Activated CD8-positive, alpha-beta T cell treated with anti-CD3 and anti-CD28 coated beads for 36 hours (primary cell): ENCODE results near the gene ASIC4. TPM values are rescaled to one million over a fixed set of nuclear protein-coding genes. Genes with fewer than 3 reads are reported as not detected.

Source experiments
- ATAC-seq: fragments of 200-7000 bp; cut with Tn5 transposase; one replicate; pipeline ENCODE4 v1.10.0; 2021; ENCODE audit warnings: mild to moderate bottlenecking, moderate library complexity
- CTCF ChIA-PET: fragments of 350-600 bp; sonication (Branson Sonifier 250); formaldehyde crosslinking; loops from one replicate; lab custom pipeline; 2021; ENCODE audit warnings: antibody characterized with exemption; lab: Charles Lee
- POLR2A ChIA-PET: fragments of 350-600 bp; sonication (Branson Sonifier 250); formaldehyde crosslinking; loops from one replicate; lab custom pipeline; 2021; ENCODE audit warnings: antibody characterized with exemption; lab: Charles Lee
- DNase-seq: peaks from one replicate; pipeline ENCODE4 v3.0.0-alpha.2; 2020
- H3K27ac Mint-ChIP-seq: one replicate; pipeline ENCODE4 v1.8.0; 2021; ENCODE audit warnings: mild to moderate bottlenecking, mixed read lengths
- H3K27me3 Mint-ChIP-seq: one replicate; pipeline ENCODE4 v1.8.0; 2021; ENCODE audit warnings: mixed read lengths
- H3K36me3 Mint-ChIP-seq: one replicate; pipeline ENCODE4 v1.8.0; 2021; ENCODE audit warnings: low read depth, mixed read lengths
- H3K4me1 Mint-ChIP-seq: one replicate; pipeline ENCODE4 v1.8.0; 2021; ENCODE audit warnings: low read depth, mixed read lengths
- H3K4me3 Mint-ChIP-seq: one replicate; pipeline ENCODE4 v1.8.0; 2021; ENCODE audit warnings: mild to moderate bottlenecking, moderate library complexity, mixed read lengths
- H3K9me3 Mint-ChIP-seq: one replicate; pipeline ENCODE4 v1.8.0; 2021; ENCODE audit warnings: mixed read lengths
- CTCF ChIP-seq: fragments of 200-600 bp; IDR thresholded peaks from one replicate; pipeline ENCODE4 v1.8.0; 2022; ENCODE audit warnings: antibody characterized with exemption, mild to moderate bottlenecking
- intact Hi-C: fragments of 100-400 bp; cut with micrococcal nuclease; formaldehyde crosslinking; loops from one replicate; pipeline ENCODE4 v1.10.0; 2022
- total RNA-seq, 2 experiments: library from RNA; stranded (reverse); gene quantifications; one replicate each; pipeline ENCODE4 v1.2.3, GENCODE V29; 2021

The ASIC4 gene
- total RNA-seq, 2 experiments from 2014 or later, result not detected

GRCh38 chr2:219561179-219562048, 47.1 kb downstream of the ASIC4 start:
- no peaks in the 10 kb centered on the region for H3K4me1 Mint-ChIP-seq
- no peaks in the 10 kb centered on the region for H3K36me3 Mint-ChIP-seq
- no peak overlapping the region for H3K27ac Mint-ChIP-seq
- ChIA-PET POLR2A (no interaction called here), CTCF (interaction anchor here (0.7 to 2.7 kb wide), 24 partner anchors 8 to 173 kb away, joined by 3 to 26 read pairs (median 6); partner anchors contain the start of genes CHPF, DNPEP, INHA and OBSL1)
- intact Hi-C loops, result no loop called here
- ATAC-seq (no peak), DNase-seq (no peak)
- H3K27me3 Mint-ChIP-seq, result peaks cover 8% of the 10 kb centered on the region
- H3K9me3 Mint-ChIP-seq, result no peaks in the 10 kb centered on the region
- no peak for TF ChIP-seq CTCF
- no peak overlapping the region for H3K4me3 Mint-ChIP-seq

- Mint-ChIP-seq H3K9me3 (no peaks in the 10 kb centered on the region), H3K36me3 (no peaks in the 10 kb centered on the region), H3K4me1 (no peaks in the 10 kb centered on the region), H3K27ac (no peak overlapping the region), H3K4me3 (no peak overlapping the region), H3K27me3 (peaks cover 8% of the 10 kb centered on the region)
- no peak for TF ChIP-seq CTCF
- intact Hi-C loops, result no loop called here
- ATAC-seq (no peak), DNase-seq (no peak)
- POLR2A ChIA-PET, result no interaction called here
- CTCF ChIA-PET, result interaction anchor here (0.8 to 1.6 kb wide), 4 partner anchors 13 to 80 kb away, joined by 3 to 6 read pairs (median 4); no protein-coding TSS in a partner anchor
These were observed 48.1 kb downstream of the ASIC4 start for GRCh38 chr2:219562049-219563020.

- POLR2A ChIA-PET, result no interaction called here
- Mint-ChIP-seq H3K4me3 (no peak overlapping the region), H3K27ac (no peak overlapping the region), H3K4me1 (no peaks in the 10 kb centered on the region), H3K36me3 (no peaks in the 10 kb centered on the region), H3K9me3 (no peaks in the 10 kb centered on the region), H3K27me3 (peaks cover 12% of the 10 kb centered on the region)
- intact Hi-C loops, result no loop called here
- no peak for DNase-seq
- no peak for TF ChIP-seq CTCF
- no peak for ATAC-seq
- CTCF ChIA-PET, result interaction anchor here (1.0 to 2.0 kb wide), 2 partner anchors 21 to 79 kb away, joined by 3 to 4 read pairs; no protein-coding TSS in a partner anchor
These were observed 49.1 kb downstream of the ASIC4 start for GRCh38 chr2:219563271-219563928.

GRCh38 chr2:219565130-219566080, 51.1 kb downstream of the ASIC4 start:
- H3K4me3 Mint-ChIP-seq, result no peak overlapping the region
- peaks cover 25% of the 10 kb centered on the region for H3K27me3 Mint-ChIP-seq
- H3K4me1 Mint-ChIP-seq, result no peaks in the 10 kb centered on the region
- TF ChIP-seq CTCF, result no peak
- H3K36me3 Mint-ChIP-seq, result no peaks in the 10 kb centered on the region
- H3K9me3 Mint-ChIP-seq, result no peaks in the 10 kb centered on the region
- ATAC-seq, result no peak
- H3K27ac Mint-ChIP-seq, result no peak overlapping the region
- intact Hi-C loops, result no loop called here
- no peak for DNase-seq
- POLR2A ChIA-PET, result no interaction called here
- CTCF ChIA-PET, result interaction anchor here (2.0 kb wide), 1 partner anchor 23 kb away, joined by 4 read pairs; no protein-coding TSS in a partner anchor
